Tongue (tissue), 2 donors: ENCODE data around the gene RPL26. TPM values are rescaled to one million over a fixed set of nuclear protein-coding genes. Genes with fewer than 3 reads are reported as not detected.

Source experiments
- small RNA-seq: library from RNA; depleted of rRNA; stranded (forward); fragments of <200 nt; gene quantifications from one replicate; pipeline ENCODE3, GENCODE V24; 2014; ENCODE audit warnings: low replicate concordance
- total RNA-seq: library from RNA; depleted of rRNA; stranded (reverse); fragments of >200 nt; gene quantifications from one replicate; pipeline ENCODE4 v1.2.3, GENCODE V29; 2014

The RPL26 gene
- total RNA-seq, 1 donor from 2014 or later, result 4,405 TPM

Small RNAs within 50 kb of the gene (small RNA-seq; reads per million reads assigned to genes)
- gene RF00265, result not detected

Other genes with a start within 250 kb of the RPL26 start
- 83.3 TPM for gene PER1, start 230.8 kb downstream of the RPL26 start, total RNA-seq
- gene VAMP2, start 220.2 kb downstream of the RPL26 start, total RNA-seq, result 17.1 TPM
- 5.4 TPM for gene TMEM107, start 206.8 kb downstream of the RPL26 start, total RNA-seq
- 7.6 TPM for gene BORCS6, start 193.0 kb downstream of the RPL26 start, total RNA-seq
- 21.0 TPM for gene AURKB, start 172.6 kb downstream of the RPL26 start, total RNA-seq
- gene CTC1, start 135.1 kb downstream of the RPL26 start, total RNA-seq, result 6.6 TPM
- gene PFAS, start 133.9 kb downstream of the RPL26 start, total RNA-seq, result 21.3 TPM
- gene RANGRF, start 94.5 kb downstream of the RPL26 start, total RNA-seq, result 7.5 TPM
- gene SLC25A35, start 87.8 kb downstream of the RPL26 start, total RNA-seq, result 0.10 TPM
- 15.9 TPM for gene ARHGEF15, start 73.0 kb downstream of the RPL26 start, total RNA-seq
- not detected for gene ODF4, start 43.4 kb downstream of the RPL26 start, total RNA-seq
- gene RNF222, start 14.6 kb upstream of the RPL26 start, total RNA-seq, result 0.21 TPM
- 48.9 TPM for gene NDEL1, start 52.7 kb upstream of the RPL26 start, total RNA-seq
- 86.1 TPM for gene MYH10, start 247.5 kb upstream of the RPL26 start, total RNA-seq